B cell (primary cell): ENCODE measurements around the gene AVEN.

Experiments used
- CTCF ChIP-seq: fragments of 200-600 bp; IDR thresholded peaks from one replicate; pipeline ENCODE4 v1.8.0; 2022; ENCODE audit warnings: antibody characterized with exemption, mild to moderate bottlenecking
- EZH2 ChIP-seq: IDR thresholded peaks from 2 replicates; pipeline ENCODE4 v1.6.1; 2012; ENCODE audit warnings: borderline replicate concordance, low read depth, mild to moderate bottlenecking, moderate library complexity, low read length; ENCODE audit not compliant: insufficient read depth, poor library complexity, severe bottlenecking

- no peak for TF ChIP-seq CTCF
- no peak for TF ChIP-seq EZH2
Measured at GRCh38 chr15:33852094-33852493, 186.9 kb downstream of the AVEN start.
